DLD1 (cell line): Measurements from ENCODE around the gene MYLK2.

Source experiments
- in situ Hi-C: cut with HindIII; loops from 2 replicates; pipeline ENCODE4 v1.10.0; 2017; ENCODE audit warnings: low sequenced_read_pairs

Gene MYLK2

DNA sequence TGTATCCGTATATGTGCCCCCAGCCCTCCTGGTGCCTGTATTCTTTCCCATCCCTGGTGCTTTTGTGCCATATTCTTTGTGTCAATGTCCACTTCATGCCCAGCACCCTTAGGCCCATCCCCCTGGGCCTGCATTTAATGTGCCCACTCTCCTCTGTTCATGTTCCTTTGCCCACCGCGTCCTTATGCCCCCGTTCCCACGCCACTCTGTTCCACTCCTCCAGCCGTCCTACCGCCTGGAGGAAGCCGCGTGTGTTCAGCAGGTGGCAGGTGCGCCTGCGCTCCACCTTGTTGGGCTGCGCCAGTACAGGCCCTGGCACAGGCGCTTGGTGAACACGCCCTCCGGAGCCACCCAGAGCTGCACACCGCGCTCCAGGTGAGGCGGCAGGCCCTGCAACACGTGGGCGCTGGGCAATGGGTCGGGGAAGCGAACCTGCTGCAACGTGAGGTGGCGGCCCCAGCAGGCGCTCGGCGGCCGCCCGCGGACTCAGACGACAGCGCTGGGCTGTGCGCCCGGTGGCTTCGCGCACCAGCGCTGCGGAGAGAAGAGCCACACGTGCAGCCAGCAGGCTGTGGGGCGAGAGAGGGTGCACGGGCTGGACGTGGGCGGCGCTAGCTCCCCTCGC is 30.3 kb downstream of the MYLK2 start:
- in situ Hi-C loops: no loop called here

DNA sequence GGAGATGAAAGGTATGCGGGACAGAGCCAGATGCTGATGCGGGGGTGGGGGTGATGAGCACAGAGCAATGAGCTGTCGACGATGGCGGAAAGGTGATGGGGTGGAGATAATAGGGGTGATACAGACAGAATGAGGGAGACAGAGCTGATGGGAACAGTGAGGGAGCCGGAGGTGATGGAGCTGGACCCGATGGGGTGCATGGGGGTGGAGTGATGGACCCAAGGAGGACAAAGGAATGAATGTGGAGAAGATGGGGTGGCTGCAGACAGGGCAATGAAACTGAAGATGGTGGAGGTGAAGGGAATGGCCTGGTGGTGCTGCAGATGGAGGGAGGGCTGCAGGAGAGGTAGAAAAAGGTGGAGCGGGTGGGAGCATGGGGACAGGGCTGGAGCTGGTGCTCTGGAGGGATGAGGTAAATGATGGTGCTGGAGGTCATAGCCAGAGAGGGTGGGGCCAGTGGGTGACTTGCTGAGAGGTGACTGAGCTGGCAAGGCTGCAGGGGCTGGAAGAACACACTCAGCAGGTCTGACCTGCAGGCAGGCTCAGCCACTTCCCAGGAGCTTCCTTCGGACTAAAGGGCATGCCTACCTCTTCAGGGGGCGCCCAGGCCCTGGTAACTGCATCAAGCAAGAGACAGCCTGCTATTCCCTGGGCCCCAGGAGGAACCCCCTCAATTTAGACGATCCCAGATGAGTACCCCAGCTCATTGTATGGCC is 32.2 kb downstream of the MYLK2 start:
- in situ Hi-C loops: no loop called here

DNA sequence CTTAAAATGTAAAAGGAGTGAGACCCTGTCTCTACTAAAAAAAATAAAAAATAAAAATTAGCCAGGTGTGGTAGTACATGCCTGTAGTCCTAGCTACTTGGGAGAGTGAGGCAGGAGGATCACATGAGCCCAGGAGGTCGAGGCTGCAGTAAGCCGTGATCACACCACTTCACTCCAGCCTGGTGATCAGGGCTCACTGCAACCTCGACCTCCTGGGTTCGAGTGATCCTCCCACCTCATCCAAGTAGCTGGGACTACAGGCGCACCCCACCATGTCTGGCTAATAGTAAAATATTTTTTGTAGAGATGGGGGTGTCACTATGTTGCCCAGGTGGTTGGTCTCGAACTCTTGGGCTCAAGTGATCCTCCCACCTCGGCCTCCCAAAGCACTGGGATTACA is 34.3 kb downstream of the MYLK2 start:
- in situ Hi-C loops: no loop called here

DNA sequence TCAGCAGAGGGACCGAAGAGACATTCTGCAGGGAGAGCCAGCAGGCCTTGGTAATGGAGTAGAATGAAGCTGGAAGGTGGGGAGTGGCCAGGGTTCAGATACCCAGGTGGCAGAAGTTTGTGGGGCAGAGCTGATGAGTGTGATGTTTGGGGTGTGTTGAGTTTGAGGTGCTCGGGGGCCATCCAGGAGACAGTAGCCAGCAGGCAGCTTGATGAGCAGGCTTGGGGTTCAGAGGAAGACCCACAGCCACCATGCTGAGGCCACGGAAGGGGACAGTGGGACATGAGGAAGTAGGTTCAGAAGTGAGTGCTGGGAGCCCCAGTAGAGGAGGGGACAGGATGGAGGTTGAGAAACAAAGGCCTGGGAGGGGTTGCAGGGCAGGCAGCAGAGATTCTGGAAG is 37.4 kb downstream of the MYLK2 start:
- in situ Hi-C loops: no loop called here

DNA sequence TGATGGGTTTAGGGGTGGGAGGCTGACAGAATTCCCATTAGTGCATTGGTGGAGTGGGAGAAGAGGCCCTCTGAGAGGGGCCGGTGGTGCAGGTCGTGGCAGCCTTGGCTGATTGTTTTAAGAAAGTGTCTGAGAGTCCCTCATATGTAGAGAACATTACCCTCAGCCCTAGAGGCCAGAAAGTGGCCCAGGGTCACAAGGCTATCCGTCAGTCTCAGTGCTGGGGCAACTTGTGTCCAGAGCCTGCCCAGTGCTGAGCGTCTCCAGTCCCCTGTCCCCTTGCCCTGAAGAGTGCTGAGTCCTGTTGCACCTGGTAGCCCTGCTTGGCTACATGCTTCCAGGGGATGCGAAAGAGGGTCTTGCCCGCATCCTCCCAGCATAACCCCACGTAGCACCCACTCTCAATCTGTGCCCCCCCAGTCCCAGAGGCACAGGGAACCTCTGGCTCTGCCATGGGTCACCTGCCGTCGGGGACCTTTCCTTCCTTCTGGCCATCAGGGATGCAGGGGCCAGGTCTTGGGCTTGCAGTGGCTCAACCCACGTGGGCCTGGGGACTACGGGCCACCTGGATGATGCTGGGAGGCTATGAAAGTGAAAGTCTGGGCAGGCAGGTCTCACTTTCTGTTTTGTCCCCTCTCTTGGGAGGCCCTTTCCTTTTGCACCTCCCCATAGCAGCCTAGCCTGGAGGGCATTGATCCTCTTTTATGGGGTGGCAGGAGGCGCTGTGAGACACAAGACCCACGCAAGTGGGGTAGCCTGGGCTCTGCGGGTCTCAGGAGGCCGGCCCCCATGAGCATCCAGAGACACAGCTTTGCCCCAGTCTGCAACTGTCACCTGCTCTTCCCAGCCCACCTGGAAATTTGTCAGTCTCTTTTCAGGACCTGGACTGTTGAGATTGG is 39.0 kb downstream of the MYLK2 start:
- in situ Hi-C loops: no loop called here

DNA sequence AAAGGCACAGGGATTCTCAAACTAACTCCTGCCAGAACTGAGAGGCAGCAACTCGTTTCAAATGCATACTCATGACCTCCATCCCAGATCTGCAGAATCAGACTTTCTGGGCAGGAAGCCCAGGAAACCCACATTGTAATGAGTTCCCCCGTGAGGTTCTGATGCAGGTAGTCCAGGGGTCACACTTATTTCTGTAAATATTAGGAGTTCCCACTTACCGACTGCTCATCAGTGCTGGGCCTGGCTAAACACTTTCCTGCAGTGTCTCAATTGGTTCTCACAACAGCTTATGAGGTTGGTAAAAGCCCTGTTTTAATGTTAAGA is 39.6 kb downstream of the MYLK2 start:
- in situ Hi-C loops: no loop called here

DNA sequence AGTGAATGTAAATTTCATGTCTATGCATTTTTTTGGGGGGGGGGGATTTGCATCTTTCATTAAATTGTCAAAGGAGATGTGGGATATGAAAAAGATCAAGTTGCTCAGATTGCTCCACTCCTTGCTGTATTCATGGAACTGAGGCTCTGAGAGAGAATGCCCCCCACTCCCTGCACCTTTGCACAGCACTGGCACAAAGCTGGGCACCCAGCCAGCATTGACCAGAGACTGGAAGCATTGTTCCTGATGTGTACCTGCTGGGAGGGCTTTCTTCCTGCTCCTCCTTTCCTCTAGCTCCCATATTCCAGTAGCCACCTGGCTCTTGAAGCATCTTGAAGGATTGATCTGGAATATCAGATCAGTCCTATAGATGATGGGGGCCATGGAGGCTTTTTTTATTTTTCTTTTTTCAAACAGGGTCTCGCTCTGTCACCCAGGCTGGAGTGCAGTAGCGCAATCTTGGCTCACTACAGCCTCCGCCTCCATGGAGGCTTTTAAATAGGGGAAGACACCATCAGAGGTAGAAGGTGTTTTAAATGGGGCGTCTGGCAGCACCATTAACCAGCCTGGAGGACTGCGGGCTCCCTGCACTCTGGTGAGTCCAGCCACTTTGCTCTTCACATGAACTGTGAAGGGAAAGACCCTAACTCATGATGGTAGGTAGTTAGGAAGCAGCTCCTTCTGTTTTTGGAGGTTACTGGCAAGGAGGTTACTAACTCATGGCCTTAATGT is 40.3 kb downstream of the MYLK2 start:
- in situ Hi-C loops: no loop called here

DNA sequence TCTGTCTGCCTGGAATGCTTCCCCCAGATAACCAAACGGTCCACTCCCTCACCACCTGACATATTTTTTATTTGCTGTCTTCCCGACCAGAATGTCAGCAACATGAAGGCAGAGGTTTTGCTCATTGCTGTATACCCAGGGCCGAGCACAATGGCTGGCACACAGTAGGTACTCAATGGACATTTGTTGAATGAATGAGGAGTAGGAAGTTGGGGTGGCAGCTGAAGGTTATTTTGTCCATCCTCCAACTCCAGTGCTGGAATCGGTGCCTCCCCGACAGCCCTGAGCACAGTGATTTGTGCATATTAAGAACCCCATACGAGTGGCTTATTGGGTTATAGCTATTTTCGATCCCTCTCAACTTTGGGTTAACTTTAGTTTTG is 40.8 kb downstream of the MYLK2 start:
- in situ Hi-C loops: no loop called here

DNA sequence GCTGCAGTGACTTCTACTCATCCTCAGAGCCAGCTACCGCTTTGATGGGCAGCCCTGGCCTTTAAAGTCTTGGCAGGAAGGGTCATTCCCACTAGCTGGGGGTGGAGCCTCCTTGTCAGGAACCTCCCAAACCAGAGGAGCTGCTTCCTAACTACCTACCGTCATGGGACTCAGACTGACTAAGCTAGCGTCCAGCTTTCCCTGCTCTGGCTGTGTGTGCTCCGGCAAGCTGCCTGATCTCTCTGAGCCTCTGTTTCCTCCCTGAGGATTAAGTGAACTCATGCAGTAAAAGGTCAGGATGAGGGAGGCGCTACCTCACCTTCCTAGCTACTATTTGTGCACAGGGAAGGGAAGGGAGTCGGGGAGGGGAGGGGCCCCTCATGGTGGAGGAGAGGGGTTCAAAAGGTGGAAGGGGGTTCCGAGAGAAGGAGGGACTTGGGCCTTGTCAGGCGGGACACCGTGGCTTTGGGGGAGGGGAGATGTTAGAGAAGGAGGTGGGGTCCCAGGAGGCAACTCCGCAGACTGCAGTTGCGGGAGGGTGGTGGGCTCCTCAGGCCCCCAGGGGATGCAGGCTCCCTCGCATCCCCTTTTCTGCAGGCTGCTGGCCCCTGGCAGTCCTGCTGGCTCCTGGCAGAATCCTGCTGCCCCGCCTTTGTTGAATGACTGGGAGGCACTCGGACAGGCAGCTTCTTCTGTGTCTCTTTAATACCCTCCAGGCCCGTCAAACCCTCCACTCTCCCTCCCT is 41.4 kb downstream of the MYLK2 start:
- in situ Hi-C loops: no loop called here

DNA sequence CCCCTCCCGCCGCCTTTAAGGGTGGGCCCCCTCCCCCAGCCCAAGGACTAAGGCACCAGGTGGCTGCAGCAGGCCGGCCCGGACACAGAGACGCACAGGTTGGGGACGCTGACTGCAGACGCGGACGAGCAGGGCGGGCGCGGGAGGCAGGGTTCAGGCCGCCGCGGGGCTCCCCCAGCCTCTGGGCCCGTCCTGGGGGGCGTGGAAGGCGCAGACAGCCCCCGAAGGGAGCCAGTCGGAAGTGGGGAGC is 41.9 kb downstream of the MYLK2 start:
- in situ Hi-C loops: no loop called here

DNA sequence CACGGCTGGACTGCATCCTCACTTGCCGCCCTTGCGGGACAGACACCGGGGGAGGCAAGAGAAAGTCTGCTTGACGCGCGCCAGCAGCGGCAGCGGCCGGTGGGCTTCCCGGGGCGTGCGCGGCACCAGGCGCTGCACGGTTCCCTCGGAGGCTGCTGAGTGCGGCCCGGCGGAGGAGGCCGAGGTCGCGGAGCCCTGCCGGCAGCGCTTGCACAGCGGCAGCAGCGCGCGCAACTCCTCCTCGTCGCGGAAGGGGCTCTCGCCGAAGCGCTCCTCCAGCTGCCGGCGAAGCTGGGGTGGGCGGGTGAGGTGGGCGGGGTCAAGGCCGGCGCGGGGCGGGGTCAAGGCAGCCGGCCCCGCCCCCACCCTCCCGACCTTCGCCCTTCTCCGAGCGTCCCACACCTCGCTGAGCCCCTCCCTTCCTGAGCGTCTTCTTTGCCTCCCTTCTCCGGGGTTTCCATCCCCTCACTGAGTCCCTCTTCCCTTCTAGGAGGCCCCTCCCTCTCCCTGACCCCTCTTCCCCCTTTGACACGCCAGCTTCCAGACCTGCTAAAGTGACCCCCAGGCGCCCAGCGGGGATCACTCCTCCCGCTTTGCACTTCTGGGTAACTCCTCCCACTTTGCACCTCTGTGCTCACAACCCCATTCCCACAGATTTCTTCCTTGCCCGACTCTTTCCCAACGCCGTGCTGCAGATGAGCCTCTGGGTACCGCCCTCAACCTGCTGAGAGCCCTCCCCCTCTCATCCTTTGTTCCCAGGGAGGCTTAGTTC is 42.4 kb downstream of the MYLK2 start:
- in situ Hi-C loops: no loop called here

DNA sequence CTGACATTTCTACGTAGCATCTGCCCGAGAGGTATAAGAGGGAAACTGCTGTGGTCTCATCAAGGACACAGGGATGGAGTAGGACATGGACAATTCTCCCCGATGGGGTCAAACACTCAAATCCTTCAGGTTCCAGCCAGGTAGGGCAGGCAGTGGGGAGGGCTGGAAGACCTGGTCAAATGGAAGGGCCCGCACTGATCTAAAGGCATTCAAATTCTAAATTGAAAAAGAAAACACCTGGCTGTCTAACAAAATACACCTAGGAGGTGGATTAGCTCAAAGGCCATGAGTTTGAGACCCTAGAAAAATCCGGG is 43.0 kb downstream of the MYLK2 start:
- in situ Hi-C loops: no loop called here

DNA sequence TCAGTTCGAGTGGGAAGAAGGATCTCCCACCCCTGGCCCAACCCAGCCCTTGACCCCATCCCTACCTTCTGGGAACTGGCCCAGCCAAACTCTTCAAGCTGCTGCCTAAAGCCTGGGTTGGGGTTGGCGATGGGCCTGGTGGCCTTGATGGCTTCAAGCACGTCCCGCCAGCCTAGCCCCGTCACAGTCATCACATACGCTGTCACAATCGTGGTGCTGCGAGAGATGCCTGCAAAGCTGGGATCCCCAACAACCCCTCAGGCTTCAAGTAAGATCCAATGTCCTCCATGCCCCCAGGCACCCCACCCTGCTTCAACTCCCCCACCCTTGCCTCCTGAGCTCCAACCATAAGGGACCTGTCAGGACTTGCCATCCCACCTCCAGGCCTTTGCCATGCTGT is 43.4 kb downstream of the MYLK2 start:
- in situ Hi-C loops: no loop called here

DNA sequence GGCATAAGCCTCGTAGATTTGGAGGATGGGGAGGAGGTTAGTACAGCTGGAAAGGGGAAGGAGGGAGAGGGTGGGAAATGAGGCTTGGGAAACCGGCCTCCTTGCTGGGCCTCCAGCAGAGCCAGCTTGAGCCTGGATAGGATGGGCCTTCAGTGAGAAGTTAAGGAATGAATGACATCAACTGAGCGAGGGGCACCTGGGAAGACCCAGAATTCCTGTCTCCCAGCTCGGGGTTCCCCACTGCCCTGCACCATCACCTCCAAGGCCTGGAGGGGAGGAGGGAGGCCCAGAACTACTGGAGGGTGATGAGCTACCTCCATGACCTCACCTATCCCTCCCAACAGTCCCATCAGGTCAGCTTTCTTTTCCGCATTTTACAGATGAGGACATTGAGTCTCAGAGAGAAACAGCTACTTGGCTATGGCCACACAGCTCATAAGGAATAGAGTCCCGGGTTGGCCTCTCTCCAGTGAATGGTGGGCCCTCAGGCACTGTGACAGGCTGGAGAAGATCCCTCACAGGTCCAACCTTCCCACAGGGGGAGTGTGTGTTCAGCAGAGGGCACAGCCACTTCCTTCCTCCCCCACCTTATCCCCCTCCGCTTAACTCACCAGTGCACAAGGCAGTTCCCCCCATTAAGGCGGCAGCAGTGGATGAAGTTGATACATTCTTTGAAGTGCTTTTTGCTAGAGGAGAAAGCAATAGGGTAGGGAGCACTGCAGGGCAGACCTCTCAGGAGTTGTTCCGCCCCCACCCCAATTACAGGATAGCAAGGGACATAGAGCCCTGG is 44.3 kb downstream of the MYLK2 start:
- in situ Hi-C loops: no loop called here

DNA sequence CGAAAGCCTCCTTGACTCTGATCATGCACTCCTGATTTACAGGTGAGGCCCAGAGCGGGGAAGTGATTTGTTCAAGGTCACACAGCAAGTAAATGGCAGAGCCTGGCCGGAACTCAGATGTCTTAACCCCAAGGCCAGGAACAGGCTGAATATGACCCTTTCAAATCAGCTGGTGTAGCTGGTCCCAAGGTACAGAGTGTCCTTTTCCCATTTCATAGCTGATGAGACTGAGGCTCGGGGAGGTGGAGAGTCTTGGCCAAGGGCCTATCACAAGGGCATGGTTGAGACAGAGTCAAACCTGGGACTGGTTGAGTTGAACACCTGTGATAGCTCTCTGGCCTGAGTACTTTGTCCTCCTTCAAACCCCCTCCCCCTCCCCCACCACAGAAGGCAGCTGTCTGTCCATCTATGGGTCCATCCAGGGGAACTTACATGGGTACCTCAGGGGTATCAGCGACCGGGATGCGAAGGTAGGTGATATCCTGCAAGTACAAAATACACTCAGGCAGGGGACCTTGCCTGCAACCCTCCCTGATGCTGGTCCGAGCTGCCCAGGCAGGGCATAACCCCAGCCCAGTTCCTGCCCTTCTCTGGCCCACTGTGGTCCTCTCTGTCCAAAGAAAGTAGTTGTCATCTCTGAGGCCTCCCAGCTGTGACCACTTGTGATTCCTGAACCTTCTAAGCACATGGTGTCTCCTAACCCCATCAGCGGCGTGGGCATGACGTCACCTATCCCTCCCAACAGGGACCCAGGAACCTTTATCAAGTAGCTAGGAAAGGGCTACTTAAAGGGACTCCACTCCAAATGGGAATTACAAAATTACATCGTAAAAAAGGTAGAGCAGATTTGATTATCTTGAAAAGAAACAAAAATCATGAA is 45.6 kb downstream of the MYLK2 start:
- in situ Hi-C loops: no loop called here

DNA sequence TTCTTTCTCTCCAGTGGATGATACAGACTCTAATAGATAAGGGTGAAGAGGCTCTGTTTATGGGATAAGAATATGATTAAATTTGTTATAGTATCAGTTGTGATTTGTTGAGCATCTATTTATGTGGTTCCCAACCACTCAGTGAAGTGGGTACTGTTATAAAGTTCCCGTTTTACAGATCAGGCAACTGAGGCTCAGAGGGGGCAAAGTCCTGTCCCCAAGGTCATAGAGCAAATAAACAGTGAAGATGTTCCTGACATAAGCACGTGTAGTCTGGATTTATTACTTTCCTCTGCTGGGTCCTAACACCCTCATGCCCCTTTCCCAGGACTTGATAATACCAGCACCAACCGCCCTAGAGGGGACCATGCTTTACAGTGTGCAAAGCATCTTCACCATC is 47.1 kb downstream of the MYLK2 start:
- in situ Hi-C loops: no loop called here

DNA sequence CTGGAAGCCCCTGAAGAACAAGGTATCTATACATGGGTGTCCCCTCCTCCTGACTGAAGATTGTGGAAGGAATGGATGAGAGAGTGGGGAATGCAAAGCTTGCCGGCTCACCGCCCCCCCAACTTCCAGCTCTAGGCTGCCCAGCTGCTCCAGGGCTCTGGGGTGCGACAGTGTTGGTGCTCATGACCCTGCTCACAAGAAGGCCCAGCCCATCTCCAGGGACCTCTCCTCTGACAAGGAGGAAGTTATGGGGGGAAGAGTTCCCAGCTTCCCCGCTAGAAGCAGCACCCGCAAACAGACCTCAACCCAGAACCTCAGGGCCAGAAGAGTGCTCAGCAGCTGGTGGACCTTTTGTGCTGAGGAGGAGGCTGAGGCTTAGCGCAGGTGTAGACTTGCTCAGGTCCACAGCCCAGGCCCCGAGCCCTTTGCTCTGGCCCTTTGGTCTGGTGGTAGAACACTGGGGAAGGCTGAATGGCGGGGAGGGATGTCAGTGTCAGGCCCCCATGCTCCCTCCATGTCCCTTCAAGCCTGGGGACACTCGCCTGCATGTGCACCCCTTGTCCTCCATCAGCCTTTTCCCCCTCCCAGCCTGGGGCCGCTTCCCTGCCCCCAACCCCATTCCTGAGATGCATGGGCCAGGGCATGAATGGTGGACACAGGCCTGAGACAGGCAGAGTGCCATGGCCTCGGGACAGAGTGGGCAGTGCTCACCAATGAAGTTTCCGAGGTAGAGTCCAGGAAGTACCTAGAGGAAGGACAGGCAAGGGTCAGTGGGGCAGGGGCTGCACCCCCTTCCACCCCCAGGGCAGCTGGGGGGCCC is 49.9 kb downstream of the MYLK2 start:
- in situ Hi-C loops: no loop called here

DNA sequence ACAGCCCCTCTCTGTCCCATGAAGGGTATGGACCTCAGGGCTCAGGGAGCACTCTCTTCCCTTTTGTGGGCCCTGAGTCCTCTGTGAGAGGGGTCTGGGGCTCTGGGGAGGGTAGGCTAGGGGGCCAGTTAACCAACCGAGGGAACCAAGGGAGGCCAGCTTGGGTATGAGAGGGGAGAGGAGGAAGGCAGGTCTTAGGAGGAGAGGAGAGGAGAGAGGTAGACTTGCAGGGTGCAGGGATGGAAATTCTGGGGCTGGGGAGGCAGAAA is 50.5 kb downstream of the MYLK2 start:
- in situ Hi-C loops: no loop called here
